AG09309 (cell line): ENCODE results near the gene CDH12.

Experiments
- DNase-seq: peaks from one replicate; pipeline ENCODE4 v3.0.0-alpha.2; 2010; ENCODE audit warnings: low read depth
- H3K4me3 ChIP-seq: 2 replicates; pipeline ENCODE4 v1.5.1; 2011; ENCODE audit warnings: mild to moderate bottlenecking, low read depth, low read length, moderate library complexity; ENCODE audit not compliant: control insufficient read depth
- TF ChIP-seq, protein P1 (sequence below): IDR thresholded peaks from 2 replicates; pipeline ENCODE4 v1.5.1; 2011; ENCODE audit warnings: mild to moderate bottlenecking, low read depth, low read length, inconsistent platforms; ENCODE audit not compliant: insufficient read depth, control insufficient read depth; ENCODE audit errors: missing control alignments

Gene CDH12

GRCh38 chr5:21889581-21889980 is 963.6 kb downstream of the CDH12 start:
- TF ChIP-seq, protein P1, sequence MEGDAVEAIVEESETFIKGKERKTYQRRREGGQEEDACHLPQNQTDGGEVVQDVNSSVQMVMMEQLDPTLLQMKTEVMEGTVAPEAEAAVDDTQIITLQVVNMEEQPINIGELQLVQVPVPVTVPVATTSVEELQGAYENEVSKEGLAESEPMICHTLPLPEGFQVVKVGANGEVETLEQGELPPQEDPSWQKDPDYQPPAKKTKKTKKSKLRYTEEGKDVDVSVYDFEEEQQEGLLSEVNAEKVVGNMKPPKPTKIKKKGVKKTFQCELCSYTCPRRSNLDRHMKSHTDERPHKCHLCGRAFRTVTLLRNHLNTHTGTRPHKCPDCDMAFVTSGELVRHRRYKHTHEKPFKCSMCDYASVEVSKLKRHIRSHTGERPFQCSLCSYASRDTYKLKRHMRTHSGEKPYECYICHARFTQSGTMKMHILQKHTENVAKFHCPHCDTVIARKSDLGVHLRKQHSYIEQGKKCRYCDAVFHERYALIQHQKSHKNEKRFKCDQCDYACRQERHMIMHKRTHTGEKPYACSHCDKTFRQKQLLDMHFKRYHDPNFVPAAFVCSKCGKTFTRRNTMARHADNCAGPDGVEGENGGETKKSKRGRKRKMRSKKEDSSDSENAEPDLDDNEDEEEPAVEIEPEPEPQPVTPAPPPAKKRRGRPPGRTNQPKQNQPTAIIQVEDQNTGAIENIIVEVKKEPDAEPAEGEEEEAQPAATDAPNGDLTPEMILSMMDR = no peak
- DNase-seq = no peak
- H3K4me3 ChIP-seq = no peak overlapping the region

DNA sequence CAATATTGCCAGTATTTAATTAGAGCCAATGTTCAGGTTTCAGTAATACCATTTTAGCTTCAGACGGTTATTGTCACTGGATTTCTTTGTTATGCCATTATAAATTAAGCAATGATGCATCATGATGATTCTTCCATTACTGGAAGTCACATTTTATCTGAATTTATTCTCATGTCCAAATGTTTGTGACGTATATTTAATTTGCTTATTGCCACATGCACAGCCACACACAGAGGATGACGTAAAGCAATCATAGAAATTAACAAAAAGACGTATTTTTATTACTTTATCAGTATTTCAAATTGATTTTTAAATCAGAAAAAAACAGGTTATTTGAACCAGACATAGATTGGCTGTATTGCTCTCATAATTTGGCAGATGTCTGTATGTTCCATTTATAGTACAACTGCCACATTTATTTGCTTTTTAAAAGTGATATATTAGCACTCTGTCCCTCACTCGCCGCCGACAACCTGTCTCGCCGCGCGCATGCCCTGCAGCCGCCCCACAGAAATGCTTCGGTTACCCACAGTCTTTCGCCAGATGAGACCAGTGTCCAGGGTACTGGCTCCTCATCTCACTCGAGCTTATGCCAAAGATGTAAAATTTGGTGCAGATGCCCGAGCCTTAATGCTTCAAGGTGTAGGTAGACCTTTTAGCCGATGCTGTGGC is 970.9 kb downstream of the CDH12 start:
- TF ChIP-seq, protein P1 = no peak
- no peak overlapping the region for H3K4me3 ChIP-seq
- DNase-seq = no peak

DNA sequence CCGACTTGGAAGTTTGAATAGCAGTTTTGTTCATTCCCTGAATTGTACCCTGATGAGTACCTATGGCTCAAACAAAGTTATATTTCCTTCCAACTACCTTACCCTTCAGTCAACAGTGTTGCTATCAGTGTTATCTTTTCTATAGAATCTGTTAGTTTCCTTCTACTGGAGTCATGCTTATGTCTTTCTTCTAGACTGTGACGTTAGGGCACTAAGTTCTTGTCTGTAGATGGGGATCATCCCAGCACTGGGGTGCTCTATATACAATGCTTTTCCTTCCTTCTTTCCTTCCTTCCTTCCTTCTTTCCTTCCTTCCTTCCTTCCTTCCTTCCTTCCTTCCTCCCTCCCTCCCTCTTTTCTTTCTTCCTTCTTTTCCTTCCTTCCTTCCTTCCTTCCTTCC is 973.0 kb downstream of the CDH12 start:
- H3K4me3 ChIP-seq = no peak overlapping the region
- TF ChIP-seq, protein P1 = no peak
- no peak for DNase-seq

DNA sequence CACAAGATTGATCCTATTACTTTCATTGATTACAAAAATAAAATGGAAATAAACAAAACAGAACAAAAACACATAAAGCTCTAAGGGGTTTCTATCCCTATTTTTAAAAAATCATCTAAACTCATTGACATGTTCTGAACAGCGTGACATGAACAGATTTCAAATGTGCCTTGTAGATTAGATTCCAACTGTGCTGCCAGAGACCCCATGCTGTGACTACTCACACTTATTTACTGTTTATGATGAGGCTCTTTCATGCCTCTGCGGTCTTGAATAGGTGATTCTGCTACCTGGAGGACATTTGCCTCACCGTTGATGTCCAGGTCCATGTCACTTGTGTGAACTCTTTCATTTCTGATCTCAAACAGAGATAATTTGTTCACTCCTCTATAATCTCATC is 990.2 kb downstream of the CDH12 start:
- TF ChIP-seq, protein P1 = no peak
- no peak for DNase-seq
- no peak overlapping the region for H3K4me3 ChIP-seq

- no peak overlapping the region for H3K4me3 ChIP-seq
- no peak for DNase-seq
- TF ChIP-seq, protein P1 = no peak
Measured at GRCh38 chr5:21858441-21858840, 994.7 kb downstream of the CDH12 start.

- DNase-seq = no peak
- TF ChIP-seq, protein P1 = no peak
- no peak overlapping the region for H3K4me3 ChIP-seq
Measured at GRCh38 chr5:21856987-21857386, 996.2 kb downstream of the CDH12 start.

DNA sequence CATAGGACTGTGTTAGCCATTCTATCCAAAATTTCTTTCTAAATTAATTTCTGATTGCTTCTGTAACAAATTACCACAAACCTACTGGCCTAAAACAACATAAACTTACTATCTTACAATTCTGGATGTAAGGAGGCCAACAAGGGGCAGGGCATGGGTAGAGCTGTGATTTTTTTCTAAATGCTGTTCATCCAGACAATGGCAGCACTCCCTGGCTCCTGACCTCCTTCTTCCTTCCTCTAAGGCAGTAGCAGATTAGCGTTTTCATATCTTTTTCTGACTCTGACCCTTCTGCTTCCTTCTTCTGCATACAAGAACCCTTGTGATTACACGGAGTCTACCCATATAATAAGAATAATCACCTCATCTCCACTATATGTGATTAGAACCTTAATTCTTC is 1005.8 kb downstream of the CDH12 start:
- TF ChIP-seq, protein P1 = no peak
- no peak for DNase-seq
- no peak overlapping the region for H3K4me3 ChIP-seq
